ENCODE results near the gene CLTC.

Gene CLTC

GRCh38 chr17:59688008-59688407 lies 68.3 kb downstream of the CLTC start:
- no peak for DNase-seq

- DNase-seq: no peak
Measured at GRCh38 chr17:59688496-59688895, 68.8 kb downstream of the CLTC start.

GRCh38 chr17:59693582-59693981 lies 73.9 kb downstream of the CLTC start:
- no peak for DNase-seq

- no peak for DNase-seq
Measured at GRCh38 chr17:59694344-59694743, 74.6 kb downstream of the CLTC start.

GRCh38 chr17:59695945-59696681 lies 76.4 kb downstream of the CLTC start:
- DNase-seq: no peak

GRCh38 chr17:59696682-59697277 lies 77.1 kb downstream of the CLTC start:
- DNase-seq: no peak

GRCh38 chr17:59698143-59698542 lies 78.4 kb downstream of the CLTC start:
- DNase-seq: no peak

- no peak for DNase-seq
Measured at GRCh38 chr17:59699218-59699617, 79.5 kb downstream of the CLTC start.

- DNase-seq: no peak
Measured at GRCh38 chr17:59699786-59700185, 80.1 kb downstream of the CLTC start.

- DNase-seq: no peak
Measured at GRCh38 chr17:59702304-59702703, 82.6 kb downstream of the CLTC start.

- DNase-seq: peak; percentile 99
Measured at GRCh38 chr17:59707149-59707970, 87.7 kb downstream of the CLTC start, which contains the start of the genes PTRH2 and VMP1. Gene PTRH2, minus strand, starts transcription at chr17:59707430. Its CDS starts 9,452 bp downstream, at chr17:59697978. Gene VMP1, plus strand, starts transcription at chr17:59707654. Its CDS starts 23,793 bp downstream, at chr17:59731447.

GRCh38 chr17:59707971-59708430 lies 88.3 kb downstream of the CLTC start:
- DNase-seq: no peak

- no peak for DNase-seq
Measured at GRCh38 chr17:59711936-59712335, 92.2 kb downstream of the CLTC start.

- DNase-seq: no peak
Measured at GRCh38 chr17:59712862-59713261, 93.2 kb downstream of the CLTC start.

GRCh38 chr17:59714255-59714654 lies 94.6 kb downstream of the CLTC start:
- no peak for DNase-seq

GRCh38 chr17:59716427-59716826 lies 96.7 kb downstream of the CLTC start:
- DNase-seq: no peak

- DNase-seq: no peak
Measured at GRCh38 chr17:59719526-59719925, 99.8 kb downstream of the CLTC start.

GRCh38 chr17:59722623-59723022 lies 102.9 kb downstream of the CLTC start:
- no peak for DNase-seq

- DNase-seq: no peak
Measured at GRCh38 chr17:59723041-59723440, 103.3 kb downstream of the CLTC start.

GRCh38 chr17:59723607-59724006 lies 103.9 kb downstream of the CLTC start:
- DNase-seq: no peak

GRCh38 chr17:59725691-59726090 lies 106.0 kb downstream of the CLTC start:
- no peak for DNase-seq

GRCh38 chr17:59727817-59728533 lies 108.3 kb downstream of the CLTC start:
- no peak for DNase-seq

Data from NCI-H1092 (cell line).